H1 (cell line): ENCODE measurements around the gene CCDC183. TPM values are rescaled to one million over a fixed set of nuclear protein-coding genes. Genes with fewer than 3 reads are reported as not detected.

Source experiments
- CTCF ChIA-PET: fragments of 300-600 bp; sonication (Branson Sonifier 250); formaldehyde crosslinking; loops from one replicate; lab custom pipeline; 2021; ENCODE audit not compliant: partially characterized antibody; lab: Charles Lee
- POLR2A ChIA-PET: fragments of 300-600 bp; sonication (Branson Sonifier 250); formaldehyde crosslinking; loops from one replicate; lab custom pipeline; 2021; ENCODE audit warnings: inconsistent platforms; ENCODE audit not compliant: partially characterized antibody; lab: Charles Lee
- DNase-seq, 2 experiments: peaks; one replicate each; pipeline versions ENCODE4 v3.0.0 to v3.0.0-alpha.2; 2010 to 2022; ENCODE audit warnings: low spot score in 2 of 2, low read depth in 1 of 2, mixed read lengths in 1 of 2
- FAIRE-seq: peaks from 2 replicates; lab custom pipeline; 2011; peaks lifted over from hg19 to GRCh38; lab: Jason Lieb, UNC
- H2AFZ ChIP-seq: 2 replicates; pipeline ENCODE4 v1.8.1; 2012; ENCODE audit warnings: low read length, inconsistent platforms
- H2AK5ac ChIP-seq: 2 replicates; pipeline ENCODE4 v1.6.1; 2013; ENCODE audit warnings: low read depth, low read length
- H2BK120ac ChIP-seq: replicated peaks from 2 replicates; pipeline ENCODE3; 2013; ENCODE audit warnings: low read depth, low read length, inconsistent platforms
- H2BK12ac ChIP-seq: 2 replicates; pipeline ENCODE4 v1.6.1; 2013; ENCODE audit warnings: low read depth, low read length
- H2BK15ac ChIP-seq: 2 replicates; pipeline ENCODE4 v1.6.1; 2013; ENCODE audit warnings: low read length
- H2BK20ac ChIP-seq: 2 replicates; pipeline ENCODE4 v1.6.1; 2013; ENCODE audit warnings: low read length
- H2BK5ac ChIP-seq: 2 replicates; pipeline ENCODE4 v1.6.1; 2013; ENCODE audit warnings: low read depth, low read length
- H3K14ac ChIP-seq: 2 replicates; pipeline ENCODE4 v1.6.1; 2013; ENCODE audit warnings: inconsistent platforms; ENCODE audit not compliant: insufficient read length
- H3K18ac ChIP-seq: 2 replicates; pipeline ENCODE4 v1.6.1; 2013; ENCODE audit warnings: low read length; ENCODE audit errors: extremely low read depth
- H3K23ac ChIP-seq: 2 replicates; pipeline ENCODE4 v1.6.1; 2013; ENCODE audit warnings: inconsistent platforms; ENCODE audit not compliant: insufficient read length
- H3K23me2 ChIP-seq: 2 replicates; pipeline ENCODE4 v1.6.1; 2013; ENCODE audit warnings: low read depth, low read length
- H3K27ac ChIP-seq: 2 replicates; pipeline ENCODE4 v1.6.1; 2011; ENCODE audit warnings: low read depth, low read length, inconsistent platforms
- H3K27me3 ChIP-seq, 4 experiments: replicated peaks in 1 of 4; 1 replicate in 1 of 4; 2 replicates in 3 of 4; pipeline versions ENCODE4 v1.6.1 to v1.8.1; 2011 to 2013; ENCODE audit warnings: low read length in 3 of 4, mild to moderate bottlenecking in 3 of 4, inconsistent platforms in 2 of 4, mixed read lengths in 2 of 4, moderate library complexity in 1 of 4; ENCODE audit not compliant: control insufficient read depth in 3 of 4, insufficient read depth in 3 of 4; ENCODE audit errors: extremely low read depth in 1 of 4
- H3K36me3 ChIP-seq, 4 experiments: 2 replicates each; pipeline versions ENCODE4 v1.6.1 to v1.8.1; 2011 to 2013; ENCODE audit warnings: mild to moderate bottlenecking in 4 of 4, low read length in 3 of 4, moderate library complexity in 2 of 4, control low read depth in 1 of 4, inconsistent platforms in 1 of 4; ENCODE audit not compliant: insufficient read depth in 4 of 4, control insufficient read depth in 2 of 4
- H3K4ac ChIP-seq: replicated peaks from 2 replicates; pipeline ENCODE3; 2013; ENCODE audit warnings: low read length, low read depth, mixed read lengths, inconsistent platforms; ENCODE audit not compliant: insufficient read length
- H3K4me1 ChIP-seq, 4 experiments: replicated peaks in 1 of 4; 1 replicate in 1 of 4; 2 replicates in 3 of 4; pipeline versions ENCODE4 v1.6.1 to v1.8.1; 2011 to 2013; ENCODE audit warnings: low read length in 3 of 4, inconsistent platforms in 2 of 4, mixed read lengths in 1 of 4; ENCODE audit not compliant: insufficient read depth in 4 of 4, control insufficient read depth in 3 of 4
- H3K4me2 ChIP-seq, 2 experiments: 2 replicates each; pipeline versions ENCODE4 v1.6.1 to v1.8.1; 2011 to 2013; ENCODE audit warnings: low read depth in 2 of 2, low read length in 2 of 2, control low read depth in 1 of 2, inconsistent platforms in 1 of 2, mild to moderate bottlenecking in 1 of 2; ENCODE audit not compliant: insufficient read depth in 1 of 2
- H3K4me3 ChIP-seq, 4 experiments: fragments of 200-600, 300-600 bp in 1 of 4; sonication (generic), shearing (Covaris generic), sonication (Bioruptor Twin) in 1 of 4; 2 replicates each; pipeline versions ENCODE4 v1.5.1 to v1.8.1; 2011 to 2016; ENCODE audit warnings: low read length in 4 of 4, low read depth in 3 of 4, control low read depth in 2 of 4, inconsistent platforms in 2 of 4, mild to moderate bottlenecking in 2 of 4, mixed read lengths in 1 of 4, moderate library complexity in 1 of 4; ENCODE audit not compliant: insufficient read depth in 2 of 4; ENCODE audit errors: extremely low read depth in 1 of 4
- H3K56ac ChIP-seq: replicated peaks from 2 replicates; pipeline ENCODE3; 2013; ENCODE audit warnings: low read depth, mild to moderate bottlenecking, mixed read lengths, low read length, inconsistent platforms; ENCODE audit not compliant: insufficient read length
- H3K79me1 ChIP-seq: 2 replicates; pipeline ENCODE4 v1.6.1; 2013; ENCODE audit warnings: low read depth, low read length, control low read depth
- H3K79me2 ChIP-seq, 2 experiments: 2 replicates each; pipeline versions ENCODE4 v1.6.1 to v1.8.1; 2012 to 2013; ENCODE audit warnings: low read length in 2 of 2, mild to moderate bottlenecking in 2 of 2, inconsistent platforms in 1 of 2; ENCODE audit not compliant: insufficient read depth in 2 of 2, control insufficient read depth in 1 of 2
- H3K9ac ChIP-seq, 4 experiments: replicated peaks in 1 of 4; 1 replicate in 1 of 4; 2 replicates in 3 of 4; pipeline versions ENCODE4 v1.6.1 to v1.8.1; 2011 to 2013; ENCODE audit warnings: low read depth in 3 of 4, low read length in 3 of 4, control low read depth in 2 of 4, mild to moderate bottlenecking in 2 of 4, moderate library complexity in 2 of 4, inconsistent platforms in 1 of 4; ENCODE audit errors: extremely low read depth in 1 of 4
- H3K9me3 ChIP-seq, 2 experiments: 2 replicates each; pipeline versions ENCODE4 v1.6.1 to v1.8.1; 2012 to 2013; ENCODE audit warnings: mild to moderate bottlenecking in 2 of 2, moderate library complexity in 2 of 2, control low read depth in 1 of 2, inconsistent platforms in 1 of 2, low read depth in 1 of 2, low read length in 1 of 2, mixed read lengths in 1 of 2; ENCODE audit not compliant: insufficient read depth in 2 of 2
- H4K20me1 ChIP-seq, 2 experiments: replicated peaks in 1 of 2; 2 replicates each; pipeline versions ENCODE3 to v1.8.1; 2011 to 2013; ENCODE audit warnings: inconsistent platforms in 2 of 2, low read length in 2 of 2, mild to moderate bottlenecking in 1 of 2; ENCODE audit not compliant: insufficient read depth in 2 of 2, control insufficient read depth in 1 of 2
- H4K5ac ChIP-seq: 2 replicates; pipeline ENCODE4 v1.6.1; 2013; ENCODE audit warnings: low read length, low read depth, mixed read lengths, inconsistent platforms; ENCODE audit not compliant: insufficient read length
- H4K8ac ChIP-seq: 2 replicates; pipeline ENCODE4 v1.8.0; 2013; ENCODE audit warnings: mild to moderate bottlenecking, moderate library complexity, low read length, inconsistent platforms; ENCODE audit not compliant: insufficient read depth; ENCODE audit errors: extremely low read depth
- H4K91ac ChIP-seq: replicated peaks from 2 replicates; pipeline ENCODE3; 2013; ENCODE audit warnings: low read length, mixed read lengths, inconsistent platforms; ENCODE audit not compliant: insufficient read length
- BRCA1 ChIP-seq: IDR thresholded peaks from 2 replicates; pipeline ENCODE4 v1.6.1; 2012; ENCODE audit warnings: low read depth, low read length, improper control_type of control experiment
- CBX8 ChIP-seq: fragments of 300-800, 300-1000 bp; sonication (generic); IDR thresholded peaks from 2 replicates; pipeline ENCODE4 v1.7.1; 2016; ENCODE audit warnings: low read depth, low read length, borderline replicate concordance
- CHD1 ChIP-seq: IDR thresholded peaks from 2 replicates; pipeline ENCODE4 v1.6.1; 2012; ENCODE audit warnings: low read depth, low read length, improper control_type of control experiment
- CREB1 ChIP-seq: IDR thresholded peaks from 2 replicates; pipeline ENCODE4 v1.6.1; 2012; ENCODE audit warnings: inconsistent platforms
- EGR1 ChIP-seq: IDR thresholded peaks from 2 replicates; pipeline ENCODE4 v1.6.1; 2011; ENCODE audit warnings: low read depth, low read length, borderline replicate concordance
- GABPA ChIP-seq: IDR thresholded peaks from 2 replicates; pipeline ENCODE4 v1.6.1; 2011; ENCODE audit warnings: mild to moderate bottlenecking, low read length, moderate library complexity, borderline replicate concordance; ENCODE audit not compliant: insufficient read depth
- HDAC2 ChIP-seq, 2 experiments: fragments of 300-600 bp in 1 of 2; sonication (generic) in 1 of 2; IDR thresholded peaks; 2 replicates each; pipeline ENCODE4 v1.6.1; 2011 to 2012; ENCODE audit warnings: low read depth in 2 of 2, low read length in 2 of 2, mild to moderate bottlenecking in 2 of 2, moderate library complexity in 2 of 2, borderline replicate concordance in 1 of 2, inconsistent platforms in 1 of 2
- RAD21 ChIP-seq, 2 experiments: IDR thresholded peaks in 1 of 2; conservative IDR thresholded peaks in 1 of 2; 2 replicates each; pipeline ENCODE4 v1.6.1; 2011; ENCODE audit warnings: low read depth in 2 of 2, low read length in 2 of 2, improper control_type of control experiment in 1 of 2, inconsistent platforms in 1 of 2, mild to moderate bottlenecking in 1 of 2, moderate library complexity in 1 of 2
- RNF2 ChIP-seq: fragments of 200-900, 300-1000 bp; sonication (generic); IDR thresholded peaks from 2 replicates; pipeline ENCODE4 v1.7.1; 2016; ENCODE audit warnings: borderline replicate concordance, low read depth, mild to moderate bottlenecking, antibody characterized with exemption, low read length; ENCODE audit not compliant: poor library complexity, severe bottlenecking; ENCODE audit errors: missing control alignments
- TCF12 ChIP-seq: IDR thresholded peaks from 2 replicates; pipeline ENCODE4 v1.6.1; 2011; ENCODE audit warnings: low read depth, mild to moderate bottlenecking, low read length
- USF2 ChIP-seq: IDR thresholded peaks from 2 replicates; pipeline ENCODE4 v1.6.1; 2011; ENCODE audit warnings: low read length, improper control_type of control experiment
- WGBS, 2 experiments: shearing (Covaris generic) in 1 of 2; methylation state at CpG; one replicate each; pipeline versions ENCODE4 v1.1.6 to v1.1.7; 2013 to 2015; ENCODE audit warnings: low lambda C conversion rate in 2 of 2, mixed read lengths in 2 of 2, inconsistent platforms in 1 of 2, low coverage in 1 of 2, missing lambda C conversion rate in 1 of 2; ENCODE audit not compliant: insufficient replicate concordance in 2 of 2, insufficient coverage in 1 of 2, insufficient read length in 1 of 2; ENCODE audit errors: extremely low coverage in 1 of 2, missing lambda C conversion rate in 1 of 2; 5-methylcytosine and 5-hydroxymethylcytosine counted together
- polyA plus RNA-seq, 7 experiments: library from polyadenylated mRNA; depleted of rRNA in 3 of 7; stranded (reverse) in 5 of 7; unstranded in 2 of 7; fragments of >200 nt in 5 of 7; fragments of 200-250 nt in 2 of 7; gene quantifications; 1 replicate in 5 of 7; 2 replicates in 1 of 7; 4 replicates in 1 of 7; pipeline versions ENCODE4 v1.2.1 to v1.2.3, GENCODE V29; 2011 to 2013; ENCODE audit warnings: missing spikeins in 2 of 7, mixed read lengths in 2 of 7
- total RNA-seq: library from RNA; stranded (reverse); fragmentation: NEBNext Ultra II Directional; extraction: Animal tissue kit (Norgen Biotek cat#: 25700); gene quantifications from 2 replicates; pipeline ENCODE4 v1.2.1, GENCODE V29; 2021

CCDC183 gene
- total and polyA plus RNA-seq, 2 of the 8 experiments (the other 6 are each of a cell fraction or from before 2014, with no cell fraction given) = 0.51 to 1.6 TPM

DNA sequence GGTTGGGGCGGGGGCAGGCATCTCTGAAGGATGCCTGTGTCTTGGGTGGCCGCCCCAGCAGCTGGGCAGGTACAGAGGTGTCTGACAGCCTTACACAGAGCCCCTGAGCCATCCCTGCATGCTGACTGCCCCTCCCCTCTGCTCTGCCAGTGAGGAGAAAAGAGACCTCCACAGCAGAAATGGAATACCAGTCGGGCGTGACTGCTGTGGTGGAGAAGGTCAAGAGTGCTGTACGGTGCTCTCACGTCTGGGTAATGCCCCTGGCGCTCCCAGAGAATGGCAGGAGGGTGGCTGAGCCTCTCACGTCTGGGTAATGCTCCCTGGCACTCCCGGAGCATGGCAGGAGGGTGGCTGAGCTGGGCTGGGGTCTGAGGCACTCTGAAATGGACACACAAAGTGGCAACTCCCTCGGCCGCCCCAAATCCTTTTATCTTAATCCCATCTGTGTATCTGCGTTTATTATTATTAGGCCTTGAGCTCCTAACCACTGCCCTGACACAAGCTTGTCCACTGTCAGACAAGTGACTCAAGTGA lies 9.1 kb downstream of the CCDC183 start:
- Histone ChIP-seq H2BK120ac (no peak overlapping the region), H2AK5ac (no peak overlapping the region), H2AFZ (no peak overlapping the region), H3K79me1 (peaks cover 2% of the 10 kb centered on the region; the same call in 1 of the 2 replicates), H2BK5ac (no peak overlapping the region), H2BK15ac (no peak overlapping the region), H3K4me2 (no peak overlapping the region), H3K9ac (no peak overlapping the region), H3K4me1 (peaks cover 0 to 18% (median 10%) of the 10 kb centered on the region in 4 experiments; a peak in 6 of 7 replicates), H4K20me1 (peaks cover 5 to 12% of the 10 kb centered on the region in 2 experiments), H3K9me3 (no peaks in the 10 kb centered on the region), H3K14ac (no peak overlapping the region), H4K5ac (no peak overlapping the region), H4K91ac (no peak overlapping the region), H3K18ac (no peak overlapping the region), H3K79me2 (peaks cover 5 to 20% of the 10 kb centered on the region in 2 experiments), H2BK20ac (no peak overlapping the region), H4K8ac (no peak overlapping the region), H3K4ac (no peak overlapping the region), H3K27me3 (peaks cover 0 to 17% (median 8%) of the 10 kb centered on the region in 4 experiments; a peak in 3 of 7 replicates), H3K27ac (no peak overlapping the region), H3K23ac (no peak overlapping the region), H3K4me3 (no peak overlapping the region), H2BK12ac (no peak overlapping the region), H3K56ac (no peak overlapping the region), H3K23me2 (peaks cover 16% of the 10 kb centered on the region; the same call in 1 of the 2 replicates), H3K36me3 (peaks cover 0 to 9% (median 0%) of the 10 kb centered on the region in 4 experiments; a peak in 2 of 8 replicates)
- 86% methylated on average over 12 of the region's 12 CpGs; no CpG with 5 or more reads in 1 of the 2 experiments for WGBS, 2 experiments
- FAIRE-seq (no peak), DNase-seq (no peak)
- CTCF ChIA-PET = interaction anchor here (0.7 to 2.3 kb wide), 8 partner anchors 9 to 242 kb away, joined by 3 to 10 read pairs (median 3); partner anchors contain the start of gene CCDC183
- POLR2A ChIA-PET = interaction anchor here (1.7 to 7.8 kb wide), 3 partner anchors 15 to 78 kb away, joined by 6 to 96 read pairs (median 19); partner anchors contain the start of gene AJM1
- TF ChIP-seq EGR1 (no peak), BRCA1 (no peak), TCF12 (no peak), CHD1 (no peak), CREB1 (no peak), RNF2 (no peak), GABPA (no peak), HDAC2 (IDR thresholded peaks at IDR 0.05; ENCODE audit: borderline replicate concordance in 1 of 2, low read depth in 2 of 2, low read length in 2 of 2) (no peak), CBX8 (no peak), RAD21 (IDR thresholded peaks at IDR 0.05 in 1 of 2, conservative IDR thresholded peaks at IDR 0.05 in 1 of 2; ENCODE audit: low read depth in 2 of 2, low read length in 2 of 2) (no peak), USF2 (no peak)
